H1 (cell line): Measurements from ENCODE around the gene ZNF598. TPM values are rescaled to one million over a fixed set of nuclear protein-coding genes. Genes with fewer than 3 reads are reported as not detected.

ENCODE experiments used
- ASH2L ChIP-seq: fragments of 200-600, 300-600 bp; sonication (generic); IDR thresholded peaks from one replicate; pipeline ENCODE4 v1.7.1; 2017; ENCODE audit warnings: low read length
- GTF2F1 ChIP-seq: IDR thresholded peaks from 2 replicates; pipeline ENCODE4 v1.6.1; 2012; ENCODE audit warnings: low read depth, low read length, improper control_type of control experiment, borderline replicate concordance
- RFX5 ChIP-seq: IDR thresholded peaks from 2 replicates; pipeline ENCODE4 v1.6.1; 2011; ENCODE audit warnings: low read depth, low read length, improper control_type of control experiment, borderline replicate concordance
- TAF1 ChIP-seq: IDR thresholded peaks from 2 replicates; pipeline ENCODE4 v1.6.1; 2011; ENCODE audit warnings: mild to moderate bottlenecking, low read depth, low read length
- polyA plus RNA-seq, 7 experiments: library from polyadenylated mRNA; depleted of rRNA in 3 of 7; stranded (reverse) in 5 of 7; unstranded in 2 of 7; fragments of >200 nt in 5 of 7; fragments of 200-250 nt in 2 of 7; gene quantifications; 1 replicate in 5 of 7; 2 replicates in 1 of 7; 4 replicates in 1 of 7; pipeline versions ENCODE4 v1.2.1 to v1.2.3, GENCODE V29; 2011 to 2013; ENCODE audit warnings: missing spikeins in 2 of 7, mixed read lengths in 2 of 7
- total RNA-seq: library from RNA; stranded (reverse); fragmentation: NEBNext Ultra II Directional; extraction: Animal tissue kit (Norgen Biotek cat#: 25700); gene quantifications from 2 replicates; pipeline ENCODE4 v1.2.1, GENCODE V29; 2021

The ZNF598 gene
- total and polyA plus RNA-seq, 2 of the 8 experiments (the other 6 are each of a cell fraction or from before 2014, with no cell fraction given), result 29.3 to 47.6 TPM

- TF ChIP-seq TAF1, result no peak
- no peak for TF ChIP-seq ASH2L
- no peak for TF ChIP-seq GTF2F1
- no peak for TF ChIP-seq RFX5
- TF ChIP-seq, all 59 proteins: peak for 0
Measured at GRCh38 chr16:2037115-2037514, 27.5 kb upstream of the ZNF598 start (continued).
